H1 (cell line): Measurements from ENCODE around the gene CDH2. TPM values are rescaled to one million over a fixed set of nuclear protein-coding genes. Genes with fewer than 3 reads are reported as not detected.

Experiments used
- EP300 ChIP-seq, 2 experiments: IDR thresholded peaks; 1 replicate in 1 of 2; 2 replicates in 1 of 2; pipeline ENCODE4 v1.6.1; 2011 to 2012; ENCODE audit warnings: low read depth in 2 of 2, low read length in 2 of 2, mild to moderate bottlenecking in 2 of 2, borderline replicate concordance in 1 of 2, inconsistent platforms in 1 of 2, moderate library complexity in 1 of 2
- EZH2 ChIP-seq: fragments of 200-600 bp; sonication (generic); IDR thresholded peaks from 2 replicates; pipeline ENCODE4 v1.7.1; 2012; ENCODE audit warnings: low read depth, mild to moderate bottlenecking, moderate library complexity, low read length, inconsistent platforms; ENCODE audit not compliant: severe bottlenecking
- JUN ChIP-seq: IDR thresholded peaks from 2 replicates; pipeline ENCODE4 v1.6.1; 2011; ENCODE audit warnings: low read depth, mild to moderate bottlenecking, improper control_type of control experiment, low read length
- NRF1 ChIP-seq: IDR thresholded peaks from 2 replicates; pipeline ENCODE4 v1.6.1; 2011; ENCODE audit warnings: mild to moderate bottlenecking, low read depth, low read length, improper control_type of control experiment
- polyA plus RNA-seq, 7 experiments: library from polyadenylated mRNA; depleted of rRNA in 3 of 7; stranded (reverse) in 5 of 7; unstranded in 2 of 7; fragments of >200 nt in 5 of 7; fragments of 200-250 nt in 2 of 7; gene quantifications; 1 replicate in 5 of 7; 2 replicates in 1 of 7; 4 replicates in 1 of 7; pipeline versions ENCODE4 v1.2.1 to v1.2.3, GENCODE V29; 2011 to 2013; ENCODE audit warnings: missing spikeins in 2 of 7, mixed read lengths in 2 of 7
- total RNA-seq: library from RNA; stranded (reverse); fragmentation: NEBNext Ultra II Directional; extraction: Animal tissue kit (Norgen Biotek cat#: 25700); gene quantifications from 2 replicates; pipeline ENCODE4 v1.2.1, GENCODE V29; 2021
- TF ChIP-seq, protein P1 (sequence below): IDR thresholded peaks from 2 replicates; pipeline ENCODE4 v1.6.1; 2011; ENCODE audit warnings: low read length, improper control_type of control experiment

The CDH2 gene
- total and polyA plus RNA-seq, 2 of the 8 experiments (the other 6 are each of a cell fraction or from before 2014, with no cell fraction given) = 15.0 to 56.5 TPM

DNA sequence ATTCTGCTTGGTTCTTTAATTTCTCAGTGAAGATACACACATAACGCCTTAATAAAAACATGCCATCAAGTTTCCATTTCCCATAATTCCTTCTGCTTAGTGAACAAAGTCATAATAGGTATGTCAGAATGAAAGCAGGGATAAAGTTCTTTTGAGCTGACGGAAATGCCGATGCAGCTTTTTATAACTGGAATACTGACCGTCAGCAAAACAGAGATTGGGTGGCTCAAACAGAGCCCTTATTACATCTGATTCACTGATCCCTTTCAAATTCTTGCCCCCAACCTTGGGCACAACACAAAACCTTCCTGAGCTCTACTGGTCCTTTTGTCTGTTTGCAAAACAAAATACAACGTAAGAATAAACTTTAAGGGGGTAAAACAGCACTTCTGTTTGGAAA, 140.4 kb downstream of the CDH2 start (continued):
- no peak for TF ChIP-seq NRF1
- no peak for TF ChIP-seq EZH2
- TF ChIP-seq, protein P1, sequence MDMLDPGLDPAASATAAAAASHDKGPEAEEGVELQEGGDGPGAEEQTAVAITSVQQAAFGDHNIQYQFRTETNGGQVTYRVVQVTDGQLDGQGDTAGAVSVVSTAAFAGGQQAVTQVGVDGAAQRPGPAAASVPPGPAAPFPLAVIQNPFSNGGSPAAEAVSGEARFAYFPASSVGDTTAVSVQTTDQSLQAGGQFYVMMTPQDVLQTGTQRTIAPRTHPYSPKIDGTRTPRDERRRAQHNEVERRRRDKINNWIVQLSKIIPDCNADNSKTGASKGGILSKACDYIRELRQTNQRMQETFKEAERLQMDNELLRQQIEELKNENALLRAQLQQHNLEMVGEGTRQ = no peak
- TF ChIP-seq EP300 (IDR thresholded peaks at IDR 0.05; ENCODE audit: borderline replicate concordance in 1 of 2, low read depth in 2 of 2, low read length in 2 of 2) = no peak
- no peak for TF ChIP-seq JUN
